GM18502 (cell line): Measurements from ENCODE around the gene NIPAL3.

Source experiments
- ATAC-seq: cut with Tn5 transposase; IDR thresholded peaks from one replicate; pipeline ENCODE4 v1.9.1; 2021; ENCODE audit warnings: mild to moderate bottlenecking; ENCODE audit not compliant: unreplicated experiment, poor library complexity

NIPAL3 gene

DNA sequence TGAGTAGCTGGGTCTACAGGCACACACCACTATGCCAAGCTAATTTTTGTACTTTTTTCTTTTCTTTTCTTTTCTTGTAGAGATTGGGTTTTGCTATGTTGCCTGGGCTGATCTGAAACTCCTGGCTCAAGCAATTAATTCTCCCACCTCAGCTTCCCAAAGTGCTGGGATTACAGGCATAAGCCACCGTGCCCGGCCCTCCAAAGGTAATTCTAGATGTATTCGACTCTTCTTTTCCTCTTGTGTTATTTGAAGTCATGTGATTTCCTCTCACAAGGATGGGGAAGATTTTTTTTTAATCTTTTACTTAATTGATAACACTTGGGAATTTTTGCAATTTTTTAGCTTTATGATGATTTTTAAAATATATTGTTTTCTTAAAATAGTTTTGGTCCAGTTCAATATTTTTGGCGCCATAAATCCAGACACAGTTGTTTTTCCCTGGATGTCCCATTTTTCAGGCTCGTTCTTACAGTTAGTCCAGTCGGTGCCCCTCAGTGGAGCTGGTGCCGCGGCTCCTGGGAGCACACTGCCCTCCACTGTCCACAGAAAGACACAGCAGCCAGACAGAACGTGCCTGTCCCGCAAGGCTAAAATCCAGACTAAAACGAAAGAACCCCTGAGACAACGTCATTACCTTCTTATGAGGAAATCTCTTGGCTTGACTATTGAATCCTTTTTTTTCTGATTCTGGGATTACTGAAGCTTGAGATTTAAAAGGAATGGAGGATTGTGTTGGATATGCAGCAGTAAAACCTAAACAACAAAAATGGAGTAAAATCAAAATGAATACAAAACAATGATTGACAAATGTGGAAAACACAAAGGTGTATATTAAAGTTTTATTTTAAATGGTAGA is 24.4 kb upstream of the NIPAL3 start:
- peak; percentile 63 for ATAC-seq

DNA sequence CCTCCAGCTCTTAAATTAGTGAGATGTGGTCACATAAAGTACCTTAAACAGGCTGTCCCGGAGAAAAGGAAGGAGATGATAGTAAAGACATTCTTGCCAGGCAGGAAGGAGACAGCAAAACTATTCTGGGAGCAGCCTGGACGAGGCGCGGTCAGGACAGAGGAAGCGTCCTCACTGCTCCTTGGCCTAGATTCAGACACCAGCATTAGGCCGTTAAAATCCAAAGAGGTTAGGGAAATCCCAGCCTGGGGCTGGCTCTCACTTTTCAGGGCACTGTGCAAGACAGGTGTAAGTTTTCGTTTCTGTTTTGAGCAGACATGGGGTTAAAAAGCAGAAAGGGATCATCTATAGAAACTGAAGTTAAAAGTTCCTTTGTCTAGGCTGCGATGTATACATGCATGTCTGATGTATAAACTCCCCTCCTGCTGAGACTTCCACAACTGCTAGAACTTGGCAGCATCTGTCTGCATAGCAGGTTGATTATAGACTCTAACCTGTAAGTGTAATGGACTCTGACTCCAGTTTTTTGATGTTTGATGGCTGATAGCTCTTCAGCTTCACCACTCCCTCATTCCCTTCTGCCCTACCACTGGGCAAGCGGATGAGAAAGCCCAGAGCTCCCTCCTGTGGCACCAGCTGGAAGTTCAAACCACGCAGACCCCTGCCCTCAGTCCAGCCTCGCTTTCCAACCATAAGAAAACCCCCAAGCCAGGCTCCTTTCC is 23.6 kb upstream of the NIPAL3 start:
- ATAC-seq: peak; percentile 71

- no peak for ATAC-seq
Measured at GRCh38 chr1:24392604-24392946, 23.0 kb upstream of the NIPAL3 start.

GRCh38 chr1:24392982-24393650 is 22.5 kb upstream of the NIPAL3 start:
- ATAC-seq: no peak

- ATAC-seq: no peak
Measured at GRCh38 chr1:24393892-24394291, 21.7 kb upstream of the NIPAL3 start.

- ATAC-seq: no peak
Measured at GRCh38 chr1:24400065-24400464, 15.5 kb upstream of the NIPAL3 start.

- no peak for ATAC-seq
Measured at GRCh38 chr1:24403806-24404205, 11.8 kb upstream of the NIPAL3 start.

GRCh38 chr1:24406788-24407187 is 8.8 kb upstream of the NIPAL3 start:
- no peak for ATAC-seq

- ATAC-seq: no peak
Measured at GRCh38 chr1:24409535-24409934, 6.1 kb upstream of the NIPAL3 start.

DNA sequence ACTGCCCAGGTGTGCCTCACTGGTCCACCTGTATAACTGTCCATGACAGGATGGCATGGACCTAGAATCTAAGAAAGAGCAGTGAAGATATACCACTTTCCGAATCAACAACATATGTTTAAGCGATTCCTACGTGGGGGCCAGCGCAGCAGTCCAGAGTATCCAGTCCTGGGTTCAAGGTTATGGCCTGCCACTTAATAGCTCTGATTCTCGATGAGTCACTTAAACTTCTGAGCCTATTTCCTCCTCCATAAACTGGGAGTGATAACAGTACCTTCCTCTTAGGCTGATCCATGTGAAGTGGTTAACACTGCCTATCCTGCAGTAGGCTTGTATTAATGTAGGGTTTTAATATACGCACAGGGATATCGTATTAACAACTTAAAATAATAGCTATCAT is 4.9 kb upstream of the NIPAL3 start:
- ATAC-seq: no peak

- no peak for ATAC-seq
Measured at GRCh38 chr1:24411963-24412362, 3.6 kb upstream of the NIPAL3 start.

DNA sequence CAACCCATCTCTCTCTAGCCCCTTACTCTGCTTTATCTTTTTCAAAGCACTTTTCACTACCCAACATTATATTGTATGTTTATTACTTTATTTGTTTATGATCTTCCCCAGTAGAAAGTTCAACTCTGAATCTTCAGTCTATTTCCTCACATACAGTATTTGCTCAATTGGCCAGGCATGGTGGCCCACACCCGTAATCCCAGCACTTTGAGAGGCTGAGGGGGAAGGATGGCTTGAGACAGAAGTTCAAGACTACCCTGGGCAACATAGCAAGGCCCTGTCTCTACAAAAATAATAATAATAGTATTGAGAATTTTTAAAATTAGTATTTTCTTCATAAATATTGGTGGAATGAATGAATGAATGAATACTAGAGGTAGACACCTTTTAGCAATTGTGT is 3.2 kb upstream of the NIPAL3 start:
- ATAC-seq: no peak

GRCh38 chr1:24413350-24414163 is 2.0 kb upstream of the NIPAL3 start, which contains the start of gene STPG1:
TSS of gene STPG1 (minus strand) at chr1:24413782. CDS start at chr1:24401388, 12,394 bp downstream.
- ATAC-seq: peak; percentile 44

- no peak for ATAC-seq
Measured at GRCh38 chr1:24414775-24415333, 748 bp upstream of the NIPAL3 start.

DNA sequence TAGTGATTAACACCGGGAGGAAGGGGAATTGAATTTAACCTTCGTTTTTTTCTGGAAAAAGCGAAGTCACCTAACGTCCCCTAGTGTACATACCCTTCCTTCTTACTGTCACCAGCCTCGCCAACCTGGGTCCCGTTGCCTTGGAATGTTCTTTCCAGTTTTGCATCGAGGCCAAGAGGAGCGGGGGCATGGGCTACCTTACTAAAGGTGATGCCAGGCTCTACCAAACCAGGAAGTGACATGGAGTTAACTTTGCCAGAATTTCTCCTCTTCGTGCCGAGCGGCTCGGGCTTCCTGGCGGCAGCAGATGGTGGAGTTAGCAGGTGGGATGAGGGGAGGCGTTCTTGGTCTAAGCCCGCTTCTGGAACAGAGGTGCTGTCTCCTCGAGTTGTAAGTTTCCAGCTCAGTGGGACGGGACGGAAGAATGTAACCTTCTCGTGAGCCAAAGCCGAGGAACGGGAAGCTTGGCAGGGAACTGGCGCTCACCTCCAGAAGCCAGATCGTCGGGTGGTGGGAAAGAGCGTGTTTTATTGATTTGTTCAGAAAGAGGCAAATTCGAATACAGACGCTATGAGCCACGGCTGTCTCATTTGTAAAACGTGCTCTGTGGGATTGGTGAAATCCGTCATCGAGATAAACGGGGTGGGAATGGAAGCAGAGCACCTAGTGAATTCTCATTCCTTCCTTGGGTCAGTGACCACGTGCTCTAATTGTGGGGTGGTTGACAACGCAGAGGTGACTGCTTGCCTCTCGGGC is 486 bp downstream of the NIPAL3 start:
- peak; percentile 9 for ATAC-seq

DNA sequence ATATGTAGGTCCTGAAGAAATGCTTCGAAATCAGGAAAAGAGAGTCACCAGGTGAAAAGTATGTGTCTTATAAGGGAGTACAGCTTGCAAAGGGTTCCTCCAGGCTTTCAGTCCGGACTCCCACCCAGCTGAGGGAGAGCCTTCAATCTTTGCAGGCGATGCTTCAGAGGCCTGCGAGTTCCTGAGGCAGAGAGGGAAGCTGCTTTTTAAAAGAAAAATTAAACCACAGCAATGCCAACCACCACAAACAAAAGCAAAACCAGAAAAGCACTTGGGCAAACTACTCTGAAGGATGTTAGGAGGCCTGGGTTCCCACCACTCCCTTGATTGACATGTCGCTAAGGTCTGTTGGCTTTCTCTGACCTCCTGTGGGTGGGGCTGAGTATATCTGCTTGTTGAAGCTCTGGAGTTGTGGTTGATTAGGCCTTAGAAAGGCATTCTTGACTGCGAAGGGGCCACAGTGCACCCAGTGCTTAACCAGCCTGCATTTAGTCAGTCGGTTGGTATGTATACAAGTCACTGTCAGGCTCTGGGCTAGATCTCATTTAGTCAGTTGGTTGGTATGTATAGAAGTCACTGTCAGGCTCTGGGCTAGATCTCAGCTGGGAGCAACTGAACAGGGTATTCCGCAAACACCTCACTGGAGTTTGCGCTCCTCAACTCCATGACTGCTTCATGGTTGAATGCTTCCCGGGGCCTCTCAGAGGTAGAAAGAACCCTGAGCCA is 1.2 kb downstream of the NIPAL3 start:
- no peak for ATAC-seq

GRCh38 chr1:24417681-24418080 is 2.1 kb downstream of the NIPAL3 start:
- ATAC-seq: no peak

DNA sequence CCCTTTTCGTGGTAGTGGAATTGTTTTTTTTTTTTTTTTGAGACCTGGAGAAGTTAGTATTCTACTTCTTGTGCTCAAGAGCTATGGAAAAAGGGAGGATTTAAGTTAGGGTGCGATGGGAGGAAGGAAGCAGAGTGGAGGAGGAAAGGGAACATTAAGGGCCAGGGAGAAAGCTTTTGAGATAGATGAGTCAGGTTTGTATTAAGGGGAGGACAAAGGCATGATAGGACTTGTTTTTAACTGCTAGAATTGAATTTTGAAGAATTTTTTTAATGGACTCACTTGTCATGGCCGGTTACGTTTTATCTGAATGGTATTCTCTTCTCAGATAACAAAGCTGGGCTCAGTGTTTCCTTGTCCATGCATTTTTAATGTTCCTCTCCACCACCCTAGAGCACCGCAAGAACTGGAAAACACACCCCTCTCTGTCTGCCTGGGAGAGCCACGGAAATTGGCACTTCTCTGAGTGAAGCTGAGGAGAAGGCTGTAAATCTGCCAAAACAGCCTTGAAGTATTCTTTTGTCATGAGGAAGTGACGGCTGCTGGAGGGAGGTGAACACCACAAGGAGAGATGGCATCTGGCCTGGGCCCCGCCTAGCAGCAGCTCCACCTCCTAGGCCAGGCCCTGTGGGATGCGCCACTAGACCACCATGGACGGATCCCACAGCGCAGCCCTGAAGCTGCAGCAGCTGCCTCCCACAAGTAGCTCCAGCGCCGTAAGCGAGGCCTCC is 3.5 kb downstream of the NIPAL3 start:
- no peak for ATAC-seq
